Activated CD8-positive, alpha-beta memory T cell treated with anti-CD3 and anti-CD28 coated beads for 36 hours (primary cell): Measurements from ENCODE around the gene TRIM13. TPM values are rescaled to one million over a fixed set of nuclear protein-coding genes. Genes with fewer than 3 reads are reported as not detected.
"Not testable (repeated sequence)": the region's sequence is repeated elsewhere in the genome, so short reads cannot be mapped to it uniquely, and the experiment has no call there.

Source experiments
- CTCF ChIA-PET: fragments of 350-600 bp; sonication (Branson Sonifier 250); formaldehyde crosslinking; loops from one replicate; lab custom pipeline; 2021; ENCODE audit warnings: antibody characterized with exemption; lab: Charles Lee
- POLR2A ChIA-PET: fragments of 350-600 bp; sonication (Branson Sonifier 250); formaldehyde crosslinking; loops from one replicate; lab custom pipeline; 2021; ENCODE audit warnings: antibody characterized with exemption; lab: Charles Lee
- total RNA-seq, 2 experiments: library from RNA; stranded (reverse); gene quantifications; one replicate each; pipeline ENCODE4 v1.2.3, GENCODE V29; 2021

Gene TRIM13
- total RNA-seq, 2 experiments from 2014 or later, result 14.8 to 16.7 TPM

DNA sequence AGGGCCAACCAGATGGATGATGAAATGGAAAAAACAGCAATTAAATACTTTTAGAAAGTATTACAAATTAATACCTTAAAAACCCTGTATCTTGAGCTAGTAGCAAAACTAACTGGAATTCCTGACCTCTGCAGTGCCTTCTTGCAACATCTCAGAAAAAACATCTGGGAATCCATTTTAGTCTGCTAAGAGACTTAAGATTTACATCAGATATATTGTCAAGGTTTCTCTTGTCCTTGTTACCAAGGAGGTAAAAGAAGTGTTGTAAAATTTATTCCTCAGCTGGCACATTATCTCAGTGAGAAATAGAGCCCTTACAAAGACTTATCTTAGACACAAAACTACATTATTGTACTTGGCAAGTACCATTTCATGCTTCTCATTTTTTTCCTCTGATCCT lies 36.9 kb downstream of the TRIM13 start:
- POLR2A ChIA-PET, result no interaction called here

DNA sequence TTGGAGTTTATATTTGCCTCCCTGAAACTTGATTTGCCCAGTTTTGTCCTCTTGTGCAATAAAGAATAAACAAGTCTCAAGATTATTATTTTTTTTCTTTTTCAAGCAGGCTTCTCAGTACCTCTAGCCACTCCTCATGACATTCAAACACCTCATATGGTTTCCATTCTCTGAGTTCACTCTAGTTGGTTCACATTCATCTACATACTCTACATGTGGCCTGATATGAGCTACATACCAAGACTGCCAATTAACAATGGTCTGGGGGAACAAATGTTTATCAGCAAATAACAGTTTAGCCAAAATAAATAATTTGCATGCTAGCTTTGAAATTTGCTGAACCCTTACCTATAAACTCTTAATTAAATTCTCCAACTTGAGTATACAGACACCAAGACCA lies 40.9 kb downstream of the TRIM13 start:
- POLR2A ChIA-PET, result no interaction called here
- CTCF ChIA-PET, result no interaction called here

More for the DNA sequence above, 36.9 kb downstream of the TRIM13 start:
- CTCF ChIA-PET, result no interaction called here

DNA sequence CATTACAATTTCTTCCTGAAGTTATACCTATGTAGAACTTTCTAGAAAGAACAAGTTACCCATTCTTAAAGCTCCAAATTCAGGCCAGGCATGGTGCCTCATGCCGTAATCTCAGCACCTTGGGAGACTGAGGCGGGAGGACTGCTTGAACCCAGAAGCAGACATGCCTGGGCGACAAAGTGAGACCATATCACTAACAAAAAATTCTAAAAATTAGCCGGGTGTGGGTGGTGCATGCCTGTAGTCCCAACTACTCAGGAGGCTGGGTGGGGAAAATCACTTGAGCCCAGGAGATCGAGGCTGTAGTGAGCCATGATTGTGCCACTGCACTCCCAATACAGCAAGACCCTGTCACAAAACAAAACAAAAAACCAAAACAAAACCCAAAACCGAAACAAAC lies 41.4 kb downstream of the TRIM13 start:
- CTCF ChIA-PET, result no interaction called here
- POLR2A ChIA-PET, result no interaction called here

DNA sequence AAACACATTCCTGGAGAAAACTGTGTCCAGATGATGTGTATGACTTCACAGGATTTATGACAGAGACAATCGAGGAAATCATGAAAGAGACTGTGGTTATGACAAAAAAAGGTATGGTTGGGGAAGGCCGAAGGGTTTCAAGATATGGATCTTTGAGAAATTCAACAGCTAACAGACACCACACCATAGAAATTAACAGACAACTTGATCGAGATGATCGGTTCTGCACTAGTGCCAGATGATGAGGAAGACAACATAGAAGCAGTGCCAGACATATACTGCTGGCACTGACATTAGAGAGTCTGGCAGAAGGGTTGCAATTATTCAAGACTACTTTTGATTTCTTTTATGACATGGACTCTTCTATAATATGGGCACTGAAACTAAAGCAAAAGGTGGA lies 55.6 kb downstream of the TRIM13 start:
- POLR2A ChIA-PET, result no interaction called here
- CTCF ChIA-PET, result no interaction called here

DNA sequence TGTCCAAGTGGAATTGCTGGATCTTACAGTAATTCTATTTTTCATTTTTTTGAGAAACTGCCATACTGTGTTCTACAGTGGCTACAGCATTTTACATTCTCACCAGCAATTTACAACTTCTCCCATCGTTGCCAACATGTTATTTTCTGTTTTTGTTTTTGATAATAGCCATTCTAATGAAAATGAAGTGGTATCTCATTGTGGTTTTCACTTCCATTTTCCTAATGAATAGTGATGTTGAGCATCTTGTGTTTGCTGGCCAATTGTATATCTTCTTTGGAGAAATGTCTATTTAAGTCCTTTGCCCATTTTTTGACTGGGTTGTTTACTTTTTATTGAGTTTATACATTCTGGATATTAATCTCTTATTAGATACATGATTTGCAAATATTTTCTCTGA lies 57.0 kb downstream of the TRIM13 start:
- CTCF ChIA-PET, result no interaction called here
- POLR2A ChIA-PET, result no interaction called here

DNA sequence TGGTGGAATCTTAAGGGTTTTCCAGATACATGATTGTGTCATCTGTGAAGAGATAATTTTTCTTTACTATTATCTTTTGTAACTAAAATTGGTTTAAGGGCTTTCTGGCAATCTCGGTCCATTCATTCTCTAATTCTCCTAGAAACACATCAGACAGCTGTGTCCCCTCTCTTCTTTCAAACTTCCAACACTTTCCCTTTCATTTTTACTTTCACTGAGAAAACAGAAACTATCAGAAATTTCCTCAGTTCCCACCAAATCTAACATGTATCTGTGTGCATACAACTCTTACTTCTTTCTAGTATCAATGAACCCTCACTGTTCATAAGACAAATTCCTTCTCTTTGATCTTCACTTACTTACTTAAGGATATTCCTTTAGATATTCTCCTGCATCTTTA lies 58.6 kb downstream of the TRIM13 start:
- ChIA-PET POLR2A (no interaction called here), CTCF (no interaction called here)

DNA sequence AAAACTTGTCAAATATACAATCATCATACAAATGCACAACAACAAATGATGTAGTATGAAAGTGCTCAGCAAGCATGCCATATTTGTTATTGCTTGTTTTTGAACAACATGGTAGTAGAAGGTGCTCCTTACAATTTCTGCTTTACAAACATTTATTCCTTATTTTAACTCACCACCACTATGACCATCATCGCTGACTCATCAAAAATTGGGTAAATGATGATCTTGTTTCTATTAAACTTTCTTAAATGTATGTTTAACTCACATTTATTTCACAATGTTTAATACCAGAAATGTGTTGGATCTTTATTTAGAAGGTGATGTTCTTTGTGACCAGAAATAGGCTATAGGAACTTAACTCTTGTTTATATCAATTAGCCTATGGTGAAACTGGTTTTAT lies 63.9 kb downstream of the TRIM13 start:
- CTCF ChIA-PET, result no interaction called here
- POLR2A ChIA-PET, result interaction anchor here (0.6 kb wide), 1 partner anchor 254 kb away, joined by 3 read pairs; no protein-coding TSS in a partner anchor

DNA sequence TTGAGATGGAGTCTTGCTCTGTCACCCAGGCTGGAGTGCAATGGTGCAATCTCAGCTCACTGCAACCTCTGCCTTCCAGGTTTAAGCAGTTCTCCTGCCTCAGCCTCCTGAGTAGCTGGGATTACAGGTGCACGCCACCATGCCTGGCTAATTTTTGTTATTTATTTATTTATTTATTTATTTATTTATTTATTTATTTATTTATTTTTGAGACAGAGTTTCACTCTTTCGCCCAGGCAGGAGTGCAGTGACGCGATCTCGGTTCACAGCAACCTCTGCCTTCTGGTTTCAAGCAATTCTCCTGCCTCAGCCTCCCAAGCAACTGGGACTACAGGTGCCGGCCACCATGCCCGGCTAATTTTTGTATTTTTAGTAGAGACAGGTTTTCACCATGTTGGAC lies 65.5 kb downstream of the TRIM13 start:
- POLR2A ChIA-PET, result not testable (repeated sequence)

DNA sequence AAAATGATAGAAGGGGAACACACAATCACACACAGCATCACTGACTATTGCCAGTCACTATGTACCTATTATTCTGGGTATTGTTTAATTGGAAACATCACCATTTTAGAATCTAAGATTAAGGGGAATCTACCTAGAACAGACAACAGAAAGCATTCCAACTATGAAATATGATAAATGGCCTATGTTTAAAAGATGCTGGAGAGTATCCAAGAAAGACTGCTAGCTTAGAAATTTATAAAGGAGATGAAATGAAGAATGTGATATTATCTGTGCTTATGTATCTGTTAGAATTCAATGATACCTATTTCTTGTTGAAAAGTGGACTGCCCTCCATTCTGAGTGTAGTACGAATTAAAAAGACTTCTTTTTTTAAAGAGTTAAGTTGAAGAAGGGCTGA lies 68.9 kb downstream of the TRIM13 start:
- POLR2A ChIA-PET, result no interaction called here
- CTCF ChIA-PET, result interaction anchor here (1.2 kb wide), 1 partner anchor 442 kb away, joined by 3 read pairs; no protein-coding TSS in a partner anchor

More for the DNA sequence above, 65.5 kb downstream of the TRIM13 start:
- CTCF ChIA-PET, result not testable (repeated sequence)

Other genes with a start within 250 kb of the TRIM13 start
- 10 to 100 TPM; 65.2 to 67.3 TPM for gene KPNA3, start 204.4 kb upstream of the TRIM13 start, total RNA-seq
- 10 to 100 TPM in 1 of 2 experiments, 1 to 10 TPM in 1; 9.6 to 10.4 TPM for gene SPRYD7, start 60.7 kb upstream of the TRIM13 start, total RNA-seq
- under 1 TPM; 0.44 to 0.86 TPM for gene KCNRG, start 18.4 kb downstream of the TRIM13 start, total RNA-seq